Measurements from ENCODE around the gene PSMG1. TPM values are rescaled to one million over a fixed set of nuclear protein-coding genes. Genes with fewer than 3 reads are reported as not detected.
A peak's percentile ranks its signal among the peaks of the same experiment; 100 is the strongest.
"Not testable (repeated sequence)": the region's sequence is repeated elsewhere in the genome, so short reads cannot be mapped to it uniquely, and the experiment has no call there.

PSMG1 gene
- total RNA-seq: 56.7 to 72.5 TPM (median 66.4 TPM) in 3 replicates
- long read RNA-seq, transcript PSMG1-201 (7 exons, 2,154 nt): major isoform, 45 of 59 reads
- long read RNA-seq, partial matches to known transcripts: 5 of 59 reads
- long read RNA-seq, other reads (novel, unspliced or antisense): 5 of 59 reads

DNA sequence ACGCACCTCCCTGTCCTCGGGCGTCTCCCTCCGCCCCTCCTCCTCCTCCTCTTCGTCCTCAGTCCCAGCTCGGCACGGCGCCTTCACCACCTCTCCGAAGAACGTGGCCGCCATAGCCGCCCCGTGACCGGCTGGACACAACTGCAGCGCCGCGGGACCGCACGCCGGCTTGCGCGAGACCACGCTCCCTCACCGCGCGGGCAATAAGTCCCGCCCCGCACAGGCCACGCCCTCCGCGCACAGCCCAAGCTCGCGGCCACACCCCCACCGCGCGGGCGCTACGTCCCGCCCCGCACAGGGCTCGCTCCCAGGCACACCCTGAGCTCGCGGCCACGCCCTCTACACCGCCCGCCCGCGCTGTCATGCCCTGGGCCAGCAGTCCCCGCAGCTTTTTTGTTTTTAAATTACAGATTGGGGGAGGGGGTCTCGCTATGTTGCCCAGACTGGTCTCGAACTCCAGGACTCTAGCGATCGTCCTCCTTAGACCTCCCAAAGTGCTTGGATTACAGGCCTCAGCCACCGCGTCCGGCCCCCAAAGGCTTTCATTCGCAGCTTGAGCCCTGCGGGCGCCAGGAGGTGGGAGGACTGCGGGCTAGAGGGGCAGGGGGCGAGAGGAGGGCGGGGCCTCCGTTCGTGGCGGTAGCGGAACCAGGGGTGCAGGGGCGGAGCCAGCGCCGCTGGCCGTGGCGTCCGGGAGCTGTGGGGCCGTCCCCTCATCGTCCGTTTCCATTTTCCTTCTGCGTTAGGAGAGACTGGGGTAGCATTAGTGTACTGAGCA lies at the start of gene PSMG1:
PSMG1 (minus strand) TSS at position 180 of the 778 bp plus-strand sequence; CDS start at position 114, 66 bp downstream.
- H3K4me1 Mint-ChIP-seq (ENCODE audit: low read depth): peaks cover 46% of the 10 kb centered on the region

GRCh38 chr21:39232861-39233291 lies 49.6 kb upstream of the PSMG1 start:
- Mint-ChIP-seq H3K36me3 (ENCODE audit: low read depth) (peaks cover 19% of the 10 kb centered on the region), H3K4me1 (ENCODE audit: low read depth) (peaks cover 2% of the 10 kb centered on the region), H3K27me3 (ENCODE audit: low read depth) (no peaks in the 10 kb centered on the region), H3K9me3 (ENCODE audit: low read depth) (no peaks in the 10 kb centered on the region), H3K4me3 (ENCODE audit: unreplicated experiment) (no peak overlapping the region), H3K27ac (ENCODE audit: unreplicated experiment) (no peak overlapping the region)
- no peak for DNase-seq (ENCODE audit: low spot score)
- TF ChIP-seq, protein P1, sequence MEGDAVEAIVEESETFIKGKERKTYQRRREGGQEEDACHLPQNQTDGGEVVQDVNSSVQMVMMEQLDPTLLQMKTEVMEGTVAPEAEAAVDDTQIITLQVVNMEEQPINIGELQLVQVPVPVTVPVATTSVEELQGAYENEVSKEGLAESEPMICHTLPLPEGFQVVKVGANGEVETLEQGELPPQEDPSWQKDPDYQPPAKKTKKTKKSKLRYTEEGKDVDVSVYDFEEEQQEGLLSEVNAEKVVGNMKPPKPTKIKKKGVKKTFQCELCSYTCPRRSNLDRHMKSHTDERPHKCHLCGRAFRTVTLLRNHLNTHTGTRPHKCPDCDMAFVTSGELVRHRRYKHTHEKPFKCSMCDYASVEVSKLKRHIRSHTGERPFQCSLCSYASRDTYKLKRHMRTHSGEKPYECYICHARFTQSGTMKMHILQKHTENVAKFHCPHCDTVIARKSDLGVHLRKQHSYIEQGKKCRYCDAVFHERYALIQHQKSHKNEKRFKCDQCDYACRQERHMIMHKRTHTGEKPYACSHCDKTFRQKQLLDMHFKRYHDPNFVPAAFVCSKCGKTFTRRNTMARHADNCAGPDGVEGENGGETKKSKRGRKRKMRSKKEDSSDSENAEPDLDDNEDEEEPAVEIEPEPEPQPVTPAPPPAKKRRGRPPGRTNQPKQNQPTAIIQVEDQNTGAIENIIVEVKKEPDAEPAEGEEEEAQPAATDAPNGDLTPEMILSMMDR (IDR thresholded peaks at IDR 0.05): no peak

More for the DNA sequence above, at the start of gene PSMG1:
- peak; percentile 98 for DNase-seq (ENCODE audit: low spot score)
- no peaks in the 10 kb centered on the region for H3K9me3 Mint-ChIP-seq (ENCODE audit: low read depth)
- no peaks in the 10 kb centered on the region for H3K27me3 Mint-ChIP-seq (ENCODE audit: low read depth)
- peak within 1 kb of the TSS; percentile 96 for H3K4me3 Mint-ChIP-seq (ENCODE audit: unreplicated experiment)
- TF ChIP-seq, protein P1 (IDR thresholded peaks at IDR 0.05): no peak
- H3K27ac Mint-ChIP-seq (ENCODE audit: unreplicated experiment): peak within 1 kb of the TSS; percentile 99
- H3K36me3 Mint-ChIP-seq (ENCODE audit: low read depth): peaks cover 8% of the 10 kb centered on the region

DNA sequence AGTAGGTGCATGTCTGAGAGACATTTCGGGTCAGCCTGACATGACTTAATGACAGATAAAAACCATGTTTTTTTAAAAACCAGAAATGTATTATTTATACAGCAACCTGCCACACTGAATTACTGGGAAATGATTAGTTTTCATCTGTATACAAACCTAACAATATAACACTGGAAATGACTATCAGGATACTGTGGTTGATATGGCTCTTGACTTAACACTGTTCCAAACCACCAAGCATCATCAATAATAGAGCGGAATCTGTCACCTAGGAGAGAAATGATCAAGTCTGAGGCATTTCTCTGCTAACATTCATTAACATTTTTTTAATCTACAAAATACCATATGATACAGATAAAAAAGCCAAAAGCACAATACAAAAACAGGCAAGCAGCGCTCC lies 41.7 kb upstream of the PSMG1 start:
- H3K27me3 Mint-ChIP-seq (ENCODE audit: low read depth): no peaks in the 10 kb centered on the region
- H3K27ac Mint-ChIP-seq (ENCODE audit: unreplicated experiment): no peak overlapping the region
- H3K36me3 Mint-ChIP-seq (ENCODE audit: low read depth): peaks cover 19% of the 10 kb centered on the region
- H3K4me1 Mint-ChIP-seq (ENCODE audit: low read depth): no peaks in the 10 kb centered on the region
- TF ChIP-seq, protein P1 (IDR thresholded peaks at IDR 0.05): no peak
- no peak overlapping the region for H3K4me3 Mint-ChIP-seq (ENCODE audit: unreplicated experiment)
- no peaks in the 10 kb centered on the region for H3K9me3 Mint-ChIP-seq (ENCODE audit: low read depth)
- no peak for DNase-seq (ENCODE audit: low spot score)

DNA sequence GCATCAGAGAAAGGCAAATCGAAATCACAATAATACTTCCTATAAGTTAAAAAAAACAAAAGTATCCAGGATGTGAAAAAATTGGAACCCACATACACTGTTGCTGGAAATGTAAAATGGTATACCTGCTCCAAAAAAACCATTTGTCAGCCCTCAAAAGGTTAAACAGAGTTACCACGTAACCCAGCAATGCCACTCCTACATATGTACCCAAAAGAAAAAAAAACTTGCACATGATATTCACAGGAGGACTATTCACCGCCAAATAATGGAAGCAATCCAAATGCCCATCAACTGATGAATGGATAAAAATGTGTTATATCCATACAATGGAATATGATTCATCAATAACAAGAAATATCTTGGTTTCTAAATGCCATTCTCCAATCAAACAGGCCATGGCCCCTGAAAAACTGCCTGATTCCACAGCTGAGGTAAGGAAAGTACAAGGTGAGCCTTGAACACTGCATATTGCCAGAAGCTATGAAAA lies 38.8 kb upstream of the PSMG1 start:
- H3K4me1 Mint-ChIP-seq (ENCODE audit: low read depth): no peaks in the 10 kb centered on the region
- no peaks in the 10 kb centered on the region for H3K27me3 Mint-ChIP-seq (ENCODE audit: low read depth)
- H3K36me3 Mint-ChIP-seq (ENCODE audit: low read depth): peaks cover 19% of the 10 kb centered on the region
- H3K9me3 Mint-ChIP-seq (ENCODE audit: low read depth): no peaks in the 10 kb centered on the region
- H3K4me3 Mint-ChIP-seq (ENCODE audit: unreplicated experiment): no peak overlapping the region
- no peak overlapping the region for H3K27ac Mint-ChIP-seq (ENCODE audit: unreplicated experiment)
- TF ChIP-seq, protein P1 (IDR thresholded peaks at IDR 0.05): no peak
- DNase-seq (ENCODE audit: low spot score): no peak

- DNase-seq (ENCODE audit: low spot score): no peak
- TF ChIP-seq, protein P1 (IDR thresholded peaks at IDR 0.05): no peak
- H3K36me3 Mint-ChIP-seq (ENCODE audit: low read depth): peaks cover 16% of the 10 kb centered on the region
- H3K27me3 Mint-ChIP-seq (ENCODE audit: low read depth): no peaks in the 10 kb centered on the region
- H3K4me3 Mint-ChIP-seq (ENCODE audit: unreplicated experiment): no peak overlapping the region
- no peaks in the 10 kb centered on the region for H3K9me3 Mint-ChIP-seq (ENCODE audit: low read depth)
- H3K27ac Mint-ChIP-seq (ENCODE audit: unreplicated experiment): no peak overlapping the region
- no peaks in the 10 kb centered on the region for H3K4me1 Mint-ChIP-seq (ENCODE audit: low read depth)
These were observed 38.2 kb upstream of the PSMG1 start for GRCh38 chr21:39221282-39221996.

GRCh38 chr21:39220875-39221274 lies 37.6 kb upstream of the PSMG1 start:
- peaks cover 15% of the 10 kb centered on the region for H3K36me3 Mint-ChIP-seq (ENCODE audit: low read depth)
- not testable (repeated sequence) for H3K27me3 Mint-ChIP-seq (ENCODE audit: low read depth); H3K4me3 Mint-ChIP-seq (ENCODE audit: unreplicated experiment); H3K4me1 Mint-ChIP-seq (ENCODE audit: low read depth); H3K27ac Mint-ChIP-seq (ENCODE audit: unreplicated experiment); DNase-seq (ENCODE audit: low spot score); H3K9me3 Mint-ChIP-seq (ENCODE audit: low read depth)

All from chondrocyte (in vitro differentiated cells).